KBM-7 (cell line): ENCODE measurements around the gene SNTG2.
"Not testable (repeated sequence)": the region's sequence is repeated elsewhere in the genome, so short reads cannot be mapped to it uniquely, and the experiment has no call there.

Source experiments
- DNase-seq: peaks from one replicate; pipeline ENCODE4 v3.0.0-alpha.2; 2015
- in situ Hi-C: fragments of 300-500 bp; cut with MboI; formaldehyde crosslinking; loops from 2 replicates; pipeline ENCODE4 v1.14.3; 2020; ENCODE audit warnings: low sequenced_read_pairs, low pct_unique_long_range_greater_than_20kb, mixed read lengths

The SNTG2 gene

DNA sequence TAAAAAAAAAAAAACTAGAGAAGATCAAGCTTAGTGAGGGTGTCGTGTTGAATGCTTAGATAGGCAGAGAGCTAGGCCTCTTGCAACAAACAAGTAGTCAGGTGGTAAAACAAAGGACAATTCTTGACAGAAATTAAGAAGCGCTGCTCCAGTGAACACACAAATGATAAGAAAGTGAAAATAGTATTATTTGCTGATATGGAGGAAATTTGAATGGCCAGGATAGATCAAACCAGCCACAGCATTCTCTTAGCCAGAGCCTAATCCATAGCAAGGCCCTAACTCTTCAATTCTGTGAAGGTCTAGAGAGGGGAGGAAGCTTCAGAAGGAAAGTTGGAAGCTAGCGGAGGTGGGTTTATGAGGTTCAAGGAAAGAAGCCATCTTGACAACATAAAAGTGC lies 121.0 kb downstream of the SNTG2 start:
- no peak for DNase-seq
- in situ Hi-C loops, result no loop called here

DNA sequence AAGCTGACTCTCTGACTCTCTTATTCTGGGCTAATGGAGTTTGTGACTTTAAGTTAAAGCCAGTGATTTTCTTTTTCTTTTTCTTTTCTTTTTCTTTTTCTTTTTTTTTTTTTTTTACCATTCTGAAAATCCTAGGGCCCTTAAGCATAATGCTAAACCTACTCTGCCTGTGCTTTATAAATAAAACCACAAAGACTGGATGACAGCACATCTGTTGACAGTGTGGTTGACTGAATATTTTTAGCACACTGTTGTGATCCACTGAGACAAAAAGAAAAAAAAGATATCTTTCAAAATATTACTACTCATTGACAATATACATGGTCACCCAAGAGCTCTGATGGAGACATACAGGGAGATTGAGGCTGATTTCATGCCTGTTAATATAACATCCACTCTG lies 121.6 kb downstream of the SNTG2 start:
- in situ Hi-C loops, result no loop called here
- DNase-seq, result no peak

GRCh38 chr2:1077911-1078310 lies 127.3 kb downstream of the SNTG2 start:
- in situ Hi-C loops, result no loop called here
- no peak for DNase-seq

DNA sequence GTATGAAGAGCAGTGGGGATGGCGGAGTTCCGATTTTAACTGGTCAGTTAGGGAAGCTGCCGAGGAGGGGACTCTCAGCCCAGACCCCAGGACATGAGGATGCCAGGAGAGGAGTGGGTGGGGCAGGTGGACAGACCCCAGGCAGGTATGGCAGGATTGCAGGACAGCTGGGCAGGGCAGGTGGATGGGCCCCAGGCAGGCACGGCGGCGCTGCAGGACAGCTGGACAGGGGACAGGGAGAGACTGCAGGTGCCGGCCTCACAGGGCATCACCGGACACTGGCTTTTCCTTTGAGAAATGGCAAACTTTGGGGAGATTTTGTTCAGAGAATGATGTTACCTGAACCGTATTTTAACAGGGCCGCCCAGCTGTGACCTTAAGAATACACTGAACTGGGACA lies 127.7 kb downstream of the SNTG2 start:
- DNase-seq, result no peak
- in situ Hi-C loops, result no loop called here

DNA sequence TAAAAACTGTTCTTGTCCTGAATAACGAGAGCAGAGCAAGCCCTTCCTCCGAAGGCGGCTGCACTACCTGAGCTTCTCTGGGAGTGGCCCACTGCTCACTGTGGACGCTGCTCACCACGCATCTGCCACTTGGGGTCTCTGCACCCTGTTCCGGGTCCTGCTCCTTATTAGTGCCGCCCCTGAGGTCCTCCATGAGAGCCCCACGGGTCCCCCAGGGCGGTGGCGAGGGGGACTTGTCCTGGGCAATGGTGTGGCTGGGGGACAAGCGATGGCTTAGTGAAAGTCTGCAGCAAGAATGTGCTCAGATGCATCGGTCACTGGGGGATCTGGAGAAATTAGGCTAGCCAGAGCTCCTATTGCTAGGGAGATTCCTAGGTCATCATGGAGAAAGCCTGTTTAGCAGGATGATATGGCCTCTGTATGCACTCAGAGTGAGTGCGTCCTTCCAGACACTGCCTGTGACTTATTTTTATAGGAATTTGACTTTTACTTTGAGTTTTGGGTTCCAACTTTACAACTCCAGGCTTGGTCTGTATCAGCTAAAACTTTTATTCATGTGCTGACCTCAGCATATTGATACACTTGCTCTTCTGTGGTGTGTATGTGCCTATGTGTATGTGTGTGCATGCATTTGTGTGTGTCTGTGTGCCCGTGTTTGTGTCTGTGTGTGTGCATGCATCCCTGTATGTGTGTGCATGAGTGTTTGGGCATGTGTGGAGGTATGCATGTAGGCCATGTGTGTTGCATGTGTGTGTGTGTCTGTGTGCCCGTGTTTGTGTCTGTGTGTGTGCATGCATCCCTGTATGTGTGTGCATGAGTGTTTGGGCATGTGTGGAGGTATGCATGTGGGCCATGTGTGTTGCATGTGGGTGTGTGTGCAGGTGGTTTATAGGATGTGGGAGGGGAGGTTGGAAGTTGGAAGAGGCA lies 129.5 kb downstream of the SNTG2 start:
- in situ Hi-C loops, result no loop called here
- no peak for DNase-seq

GRCh38 chr2:1081451-1082225 lies 131.0 kb downstream of the SNTG2 start:
- in situ Hi-C loops, result no loop called here
- DNase-seq, result no peak

GRCh38 chr2:1082456-1083205 lies 132.0 kb downstream of the SNTG2 start:
- DNase-seq, result no peak
- in situ Hi-C loops, result no loop called here

- no peak for DNase-seq
- in situ Hi-C loops, result no loop called here
These were observed 137.7 kb downstream of the SNTG2 start for GRCh38 chr2:1088192-1088860.

DNA sequence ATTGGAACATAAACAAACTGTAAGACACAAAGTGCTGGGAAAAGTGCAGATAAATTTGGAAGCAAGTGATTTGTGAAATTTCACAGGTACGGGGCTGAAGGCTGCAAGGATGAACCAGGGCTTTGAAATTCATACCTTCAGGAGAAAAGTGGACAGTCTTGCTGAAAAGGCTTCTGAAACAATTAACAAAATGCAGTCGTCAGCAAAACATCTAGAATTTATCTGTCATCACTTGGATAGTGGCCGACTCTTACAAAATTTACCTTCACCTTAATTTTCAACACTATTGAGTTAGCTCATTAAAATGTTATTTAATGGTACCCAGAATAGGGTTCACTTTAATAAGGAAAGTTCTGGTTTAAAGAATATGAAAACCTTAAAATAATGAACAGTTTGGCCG lies 138.3 kb downstream of the SNTG2 start:
- in situ Hi-C loops, result no loop called here

DNA sequence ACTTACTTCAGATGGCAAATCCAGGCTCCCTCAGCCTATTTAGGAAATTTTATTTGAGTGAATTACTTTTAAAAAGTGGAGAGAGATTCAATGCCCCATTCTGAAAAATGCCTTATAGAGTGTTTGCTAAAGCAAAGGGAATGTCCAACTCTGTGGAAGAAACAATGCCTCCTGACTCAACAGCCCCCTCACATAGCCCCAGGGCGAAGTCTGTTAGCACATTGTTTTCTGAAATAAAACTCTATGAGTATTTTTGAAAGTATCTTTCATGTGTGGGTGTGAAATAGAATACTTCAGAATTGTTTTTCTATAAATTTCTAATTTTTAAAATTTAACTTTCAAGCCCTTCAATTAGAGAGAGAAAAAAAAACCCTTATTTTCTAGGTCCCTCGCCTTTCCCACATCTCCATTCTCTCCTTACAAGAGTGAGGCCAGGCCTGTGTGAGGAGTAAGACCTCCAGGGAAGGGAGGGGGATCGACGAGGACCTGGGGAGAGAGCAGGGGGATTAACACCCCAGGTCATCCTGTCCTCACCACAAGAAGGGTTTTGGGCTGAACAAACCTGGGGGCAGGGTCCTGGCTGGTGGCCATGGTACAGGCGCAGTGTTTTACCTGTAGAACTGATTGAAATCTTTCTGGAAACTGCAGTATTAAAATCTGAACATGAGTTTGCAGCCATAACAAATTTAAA lies 141.4 kb downstream of the SNTG2 start:
- in situ Hi-C loops, result no loop called here
- DNase-seq, result no peak

More for the DNA sequence above, 138.3 kb downstream of the SNTG2 start:
- no peak for DNase-seq

GRCh38 chr2:1093668-1094067 lies 143.0 kb downstream of the SNTG2 start:
- in situ Hi-C loops, DNase-seq: not testable (repeated sequence)

DNA sequence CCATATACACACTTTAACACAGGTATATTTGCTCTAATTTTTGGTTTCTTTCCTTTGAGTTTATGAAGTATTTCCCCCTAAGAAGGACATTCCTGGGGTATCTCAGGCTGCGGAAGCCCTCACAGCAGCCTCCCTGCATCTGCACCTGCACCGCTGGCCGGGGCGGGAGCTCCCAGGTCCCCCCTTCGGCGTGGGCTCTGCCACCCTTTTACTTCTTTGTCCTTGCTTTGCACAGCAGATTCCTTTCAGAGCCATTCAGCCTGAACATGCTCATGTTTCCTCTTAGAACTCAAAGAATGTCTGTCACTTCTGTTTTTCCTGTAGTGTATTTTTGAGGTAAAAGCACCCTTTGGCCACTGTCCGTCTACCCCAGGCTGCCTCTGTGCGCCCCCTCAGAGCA lies 146.5 kb downstream of the SNTG2 start:
- in situ Hi-C loops, result no loop called here
- no peak for DNase-seq

DNA sequence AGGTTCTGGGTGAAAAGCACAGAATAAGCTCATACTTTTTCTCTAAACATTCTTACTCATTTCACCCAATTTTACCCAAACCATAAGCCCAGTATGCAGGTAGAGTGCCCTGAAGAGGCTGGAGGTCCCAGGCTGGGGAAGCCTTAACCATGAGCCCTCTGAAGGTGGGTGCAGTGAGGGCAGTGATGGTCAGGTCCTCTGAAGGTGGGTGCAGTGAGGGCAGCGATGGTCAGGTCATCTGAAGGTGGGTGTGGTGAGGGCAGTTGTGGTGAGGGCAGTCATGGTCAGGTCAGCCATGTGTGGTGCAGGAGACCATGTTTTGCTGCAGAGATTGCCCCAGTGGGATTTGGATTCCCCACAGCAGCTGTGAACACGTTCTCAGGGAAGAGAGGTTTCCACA lies 148.8 kb downstream of the SNTG2 start:
- DNase-seq, result no peak
- in situ Hi-C loops, result no loop called here

- DNase-seq, result no peak
- in situ Hi-C loops, result no loop called here
These were observed 150.5 kb downstream of the SNTG2 start for GRCh38 chr2:1101011-1101782.

GRCh38 chr2:1101982-1102590 lies 151.4 kb downstream of the SNTG2 start:
- no peak for DNase-seq
- in situ Hi-C loops, result no loop called here

DNA sequence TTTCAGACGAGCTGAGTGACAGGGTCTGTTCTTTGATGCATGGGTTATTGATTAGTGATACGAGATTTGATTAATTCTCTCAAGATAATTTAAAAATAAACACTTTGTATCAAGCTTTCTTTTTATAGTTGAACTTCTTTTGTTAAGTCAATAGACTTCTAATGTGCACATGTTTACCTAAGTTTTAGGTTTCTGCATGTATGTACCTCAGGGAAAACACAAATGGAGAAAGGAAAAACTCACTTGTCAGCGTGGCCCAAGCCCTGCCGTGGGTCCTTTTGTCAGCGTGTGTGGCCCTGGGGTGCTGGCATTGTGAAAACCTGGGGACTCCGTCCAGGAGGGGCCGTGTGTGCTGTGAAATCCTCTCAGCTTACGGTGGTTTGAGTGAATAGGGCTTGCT lies 153.7 kb downstream of the SNTG2 start:
- in situ Hi-C loops, result no loop called here
- no peak for DNase-seq

DNA sequence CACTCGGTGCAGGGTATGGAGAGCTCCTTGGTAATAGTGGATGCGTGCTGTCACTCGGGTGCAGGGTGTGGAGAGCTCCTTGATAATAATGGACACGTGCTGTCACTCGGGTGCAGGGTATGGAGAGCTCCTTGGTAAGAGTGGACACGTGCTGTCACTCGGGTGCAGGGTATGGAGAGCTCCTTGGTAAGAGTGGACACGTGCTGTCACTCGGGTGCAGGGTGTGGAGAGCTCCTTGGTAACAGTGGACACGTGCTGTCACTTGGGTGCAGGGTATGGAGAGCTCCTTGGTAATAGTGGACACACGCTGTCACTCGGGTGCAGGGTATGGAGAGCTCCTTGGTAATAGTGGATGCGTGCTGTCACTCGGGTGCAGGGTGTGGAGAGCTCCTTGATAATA lies 155.7 kb downstream of the SNTG2 start:
- DNase-seq, in situ Hi-C loops: not testable (repeated sequence)
